HG03457 (cell line): ENCODE data around the gene LRRC75A.
"Not testable (repeated sequence)": the region's sequence is repeated elsewhere in the genome, so short reads cannot be mapped to it uniquely, and the experiment has no call there.

Experiments
- ATAC-seq: cut with Tn5 transposase; IDR thresholded peaks from one replicate; pipeline ENCODE4 v1.9.1; 2021; ENCODE audit warnings: moderate number of reproducible peaks; ENCODE audit not compliant: unreplicated experiment

Gene LRRC75A

GRCh38 chr17:16415031-16415924 lies 76.7 kb downstream of the LRRC75A start, which contains the start of gene TRPV2:
TRPV2 (plus strand) TSS chr17:16415571; CDS start chr17:16417669, 2,098 bp downstream.
- no peak for ATAC-seq

GRCh38 chr17:16407911-16408588 lies 83.9 kb downstream of the LRRC75A start:
- ATAC-seq: peak; percentile 81

- no peak for ATAC-seq
Observed at GRCh38 chr17:16406742-16407674, 85.0 kb downstream of the LRRC75A start.

GRCh38 chr17:16403847-16404246 lies 88.1 kb downstream of the LRRC75A start:
- ATAC-seq: not testable (repeated sequence)

- ATAC-seq: no peak
Observed at GRCh38 chr17:16398270-16399267, 93.4 kb downstream of the LRRC75A start.

- not testable (repeated sequence) for ATAC-seq
Observed at GRCh38 chr17:16396693-16397092, 95.3 kb downstream of the LRRC75A start.

- ATAC-seq: not testable (repeated sequence)
Observed at GRCh38 chr17:16395887-16396286, 96.1 kb downstream of the LRRC75A start.

- ATAC-seq: not testable (repeated sequence)
Observed at GRCh38 chr17:16392491-16392890, 99.5 kb downstream of the LRRC75A start.
